ENCODE measurements around the gene C9orf43.

C9orf43 gene

DNA sequence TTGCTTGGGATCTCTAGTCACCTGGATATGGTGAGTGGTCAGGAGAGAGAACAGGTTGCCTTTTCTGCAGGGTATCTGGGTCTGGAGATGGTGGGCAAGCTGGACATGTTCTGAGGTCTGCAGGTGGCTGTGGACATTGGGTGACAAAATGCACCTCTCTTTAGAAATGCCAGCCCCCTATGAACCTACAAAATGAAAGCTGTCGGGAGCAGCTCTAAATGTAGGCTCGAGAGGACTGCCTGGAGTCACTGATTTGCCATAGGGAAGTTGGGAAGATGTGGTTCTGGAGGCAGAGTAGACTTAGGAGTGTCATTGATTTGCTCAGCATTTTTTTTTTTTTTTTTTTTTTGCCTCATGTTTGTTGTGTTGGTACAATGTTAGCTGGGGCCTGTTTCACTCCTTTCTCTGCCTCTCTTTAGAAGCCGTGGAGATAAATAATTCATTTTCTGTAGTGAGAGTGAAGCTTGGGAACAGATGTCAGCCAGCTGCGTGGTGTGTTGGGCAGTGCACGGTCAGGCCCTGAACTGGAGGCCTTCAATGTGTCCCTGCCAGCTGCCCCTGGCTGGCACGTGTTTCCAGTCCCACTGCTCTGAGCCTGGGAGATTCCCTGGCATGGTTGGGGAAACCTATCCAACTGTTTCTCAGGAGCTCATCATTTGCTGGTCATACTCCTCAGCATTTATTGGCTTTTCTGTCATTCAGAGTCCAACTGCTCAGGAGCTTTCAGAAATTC is 58.3 kb downstream of the C9orf43 start:
- DNase-seq: no peak

DNA sequence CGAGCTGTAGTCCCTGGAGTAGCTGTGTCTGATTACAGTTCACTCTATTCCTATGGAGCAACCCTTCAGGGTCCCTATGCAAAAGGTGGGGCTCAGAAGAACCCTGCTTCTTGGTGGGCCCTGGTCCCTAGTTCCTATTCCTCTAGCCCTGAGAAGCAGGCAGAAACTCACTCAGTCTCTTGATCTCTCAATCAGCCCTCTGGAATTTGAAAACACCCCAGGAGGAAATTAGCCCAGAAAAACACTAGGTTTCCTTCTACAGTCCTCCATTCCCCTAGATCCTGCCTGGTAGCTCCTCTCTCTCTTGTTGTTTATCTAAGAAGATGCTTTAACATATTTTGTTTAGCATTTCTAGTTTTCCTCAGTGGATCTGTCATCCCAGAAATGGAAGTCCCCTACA is 60.6 kb downstream of the C9orf43 start:
- DNase-seq: no peak

DNA sequence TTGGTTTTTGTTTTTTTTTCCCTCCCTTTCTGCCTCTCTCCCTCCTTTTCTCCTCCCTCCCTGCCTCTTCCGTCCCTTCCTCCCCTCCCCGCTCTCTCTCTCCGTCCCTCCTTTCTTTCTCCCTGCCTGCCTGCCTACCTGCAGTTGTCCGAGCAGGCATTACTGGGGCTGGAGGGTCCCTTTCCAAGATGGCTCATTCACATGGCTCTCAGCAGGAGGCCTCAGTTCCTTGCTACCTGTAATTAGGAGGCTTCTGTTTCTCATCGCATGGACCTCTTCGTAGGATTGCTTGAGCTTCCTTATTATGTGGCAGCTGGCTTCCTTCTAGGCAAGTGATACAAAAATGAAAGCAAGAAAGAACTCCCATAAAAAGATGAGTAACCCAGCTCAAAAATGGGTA is 61.0 kb downstream of the C9orf43 start:
- DNase-seq: no peak

DNA sequence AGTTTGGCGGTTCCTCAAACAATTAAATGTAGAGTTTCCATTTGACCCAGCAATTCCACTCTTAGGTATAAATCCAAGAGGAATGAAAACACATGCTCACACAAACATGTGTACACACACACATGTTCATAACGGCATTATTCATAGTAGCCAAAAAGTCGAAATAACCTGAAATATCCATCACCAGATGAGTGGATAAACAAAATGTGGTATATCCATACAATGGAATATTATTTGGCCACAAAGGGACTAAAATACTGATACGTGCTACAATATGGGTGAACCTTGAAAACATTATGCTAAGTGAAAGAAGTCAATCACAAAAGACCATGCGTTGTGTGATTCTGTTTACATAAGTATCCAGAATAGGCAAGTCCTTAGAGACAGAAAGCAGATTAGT is 61.7 kb downstream of the C9orf43 start:
- DNase-seq: no peak

DNA sequence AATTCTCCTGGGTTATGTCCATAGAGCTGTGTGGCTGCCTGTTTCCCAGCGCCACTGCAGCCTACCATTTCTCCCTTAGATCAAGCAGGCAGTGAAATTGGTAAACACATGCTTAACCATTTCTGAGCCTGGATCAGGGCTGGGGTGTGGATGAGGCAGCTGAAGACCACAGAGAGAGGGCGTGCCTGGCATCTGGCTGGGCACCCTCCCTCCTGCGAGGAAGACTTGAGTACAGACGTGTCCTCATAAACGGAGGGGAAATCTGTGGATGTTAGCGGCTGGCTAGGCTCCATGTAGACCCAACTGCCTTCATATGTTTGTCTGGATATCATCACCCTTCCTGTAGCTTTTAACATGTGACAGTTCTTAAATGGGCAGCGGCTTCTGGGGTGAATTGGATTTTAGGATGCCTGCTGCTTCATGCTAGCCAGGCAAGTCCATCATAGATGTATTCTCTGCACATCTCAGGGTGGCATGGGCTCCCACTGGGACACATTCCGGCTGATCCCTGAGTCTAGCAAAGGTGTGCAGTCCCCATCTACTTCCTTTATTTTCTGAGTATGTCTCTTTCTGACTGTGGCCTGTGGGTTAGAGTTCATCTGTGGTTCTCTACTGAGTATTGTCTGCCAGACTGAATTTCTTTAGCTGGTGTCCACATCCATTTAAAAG is 63.9 kb downstream of the C9orf43 start:
- DNase-seq: no peak

DNA sequence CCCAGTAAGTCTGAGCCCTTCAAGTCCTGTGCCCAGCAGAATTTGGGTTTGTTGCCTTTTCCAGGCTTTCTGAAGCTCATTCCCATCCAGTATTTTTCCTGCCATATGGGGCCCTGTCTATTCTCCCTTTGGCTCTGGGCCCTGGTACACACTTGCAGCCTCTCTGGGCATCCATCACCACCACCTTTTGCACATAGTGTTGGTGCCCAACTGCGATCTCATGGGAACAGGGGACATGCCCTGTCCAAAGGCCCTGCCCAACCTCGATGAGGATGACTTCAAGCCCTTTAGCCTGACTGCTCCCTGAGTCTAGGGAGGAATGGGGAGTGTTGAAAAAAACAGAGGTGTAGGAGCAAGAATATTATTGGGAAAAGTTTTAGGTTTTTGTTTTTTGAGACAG is 64.5 kb downstream of the C9orf43 start:
- DNase-seq: no peak

DNA sequence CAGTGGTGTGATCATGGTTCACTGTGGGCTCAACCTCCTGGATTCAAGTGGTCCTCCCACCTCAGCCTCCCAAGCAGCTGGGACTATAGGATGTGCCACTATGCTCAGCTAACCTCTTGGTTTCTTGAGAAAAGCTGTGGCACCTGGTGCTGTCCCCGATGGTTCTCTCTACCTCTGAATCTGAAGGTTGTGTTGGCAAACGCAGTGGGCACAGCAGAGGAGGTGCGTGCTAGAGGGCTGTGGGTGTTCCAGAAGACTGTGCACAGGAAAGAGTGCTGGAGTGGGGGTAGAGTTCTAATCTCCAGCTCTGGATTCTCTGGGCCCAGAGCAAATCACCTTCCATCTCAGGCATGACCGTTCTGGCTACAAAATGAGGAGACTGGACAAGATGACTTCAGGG is 65.4 kb downstream of the C9orf43 start:
- no peak for DNase-seq

DNA sequence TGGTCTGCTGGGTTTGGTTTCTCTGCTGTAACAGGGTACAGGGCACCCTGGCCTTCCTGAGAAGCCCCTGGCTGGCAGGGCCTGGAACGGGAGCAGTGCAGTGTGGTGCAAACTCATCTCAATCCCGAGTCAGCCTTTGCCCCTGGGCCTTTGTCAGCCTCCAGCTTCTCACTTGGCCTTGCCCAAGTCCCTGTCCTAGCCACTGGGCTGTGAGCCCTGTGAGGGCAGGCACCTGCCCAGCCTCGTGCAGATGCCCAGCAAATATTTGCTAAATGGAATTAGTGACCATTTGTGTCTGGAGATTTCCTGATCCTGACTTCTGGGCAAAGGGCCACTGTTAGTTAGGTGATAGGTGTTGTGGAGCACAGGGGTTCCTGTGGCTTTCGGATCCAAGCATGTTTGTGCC is 66.0 kb downstream of the C9orf43 start:
- no peak for DNase-seq

DNA sequence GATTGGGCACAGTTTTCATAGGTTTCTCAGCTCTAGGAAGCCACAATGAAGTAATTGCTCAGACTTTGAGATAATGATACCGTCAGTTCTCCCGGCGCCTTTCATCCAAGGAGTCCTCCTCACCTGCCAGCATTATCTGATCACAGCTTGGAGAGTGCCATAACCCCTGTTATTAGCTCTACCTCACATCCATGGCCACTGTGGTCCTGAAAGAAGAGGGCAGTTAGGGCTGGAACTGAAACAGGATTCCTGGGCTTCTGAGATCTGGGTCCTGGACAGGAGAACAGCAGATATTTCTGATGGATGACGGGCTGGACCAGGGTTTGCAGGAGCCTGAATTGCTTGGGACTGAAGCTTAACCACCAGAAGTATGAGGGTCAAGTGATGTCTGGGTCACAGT is 66.5 kb downstream of the C9orf43 start:
- no peak for DNase-seq

DNA sequence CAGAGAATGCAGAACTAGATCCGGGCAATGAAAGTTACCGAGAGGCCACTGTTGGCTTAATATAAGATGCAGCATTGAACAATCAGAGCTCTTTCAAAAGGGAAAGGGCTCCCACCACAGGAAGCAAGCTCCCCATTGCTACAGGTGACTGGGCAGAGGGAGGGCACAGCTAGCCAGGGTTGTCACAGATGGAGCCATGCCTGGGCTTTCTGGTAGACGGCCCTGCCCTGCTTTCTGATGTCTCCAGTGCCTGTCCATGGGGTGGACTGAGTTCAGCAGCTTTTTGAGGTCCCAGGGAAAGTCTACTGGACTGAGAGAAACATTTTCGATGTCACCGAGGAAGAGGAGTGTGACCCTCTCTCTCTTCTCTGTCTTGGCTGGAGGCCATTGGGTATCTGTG is 67.1 kb downstream of the C9orf43 start:
- DNase-seq: no peak

DNA sequence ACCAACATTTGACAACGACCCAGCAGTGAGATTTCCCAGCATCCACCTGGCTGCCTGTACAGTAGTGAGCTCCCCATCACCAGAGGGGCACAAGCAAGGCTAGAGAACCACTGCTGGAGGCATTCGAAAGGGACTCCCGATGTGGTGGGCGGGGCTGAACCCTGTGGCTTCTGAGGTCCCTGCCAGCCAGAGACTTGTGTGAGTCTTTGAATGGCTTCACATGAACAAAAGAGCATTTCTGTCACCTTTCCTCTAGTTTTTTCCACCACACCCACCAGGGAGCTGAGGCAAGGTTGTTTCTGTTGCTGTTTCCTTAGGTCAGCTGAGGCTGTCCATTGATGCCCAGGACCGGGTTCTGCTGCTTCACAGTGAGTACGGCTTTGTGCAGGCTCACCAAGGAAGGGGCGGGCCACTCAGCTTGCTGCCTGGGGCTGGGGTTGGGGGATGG is 68.7 kb downstream of the C9orf43 start:
- no peak for DNase-seq
